ENCODE data around the gene SEC14L6.

SEC14L6 gene

DNA sequence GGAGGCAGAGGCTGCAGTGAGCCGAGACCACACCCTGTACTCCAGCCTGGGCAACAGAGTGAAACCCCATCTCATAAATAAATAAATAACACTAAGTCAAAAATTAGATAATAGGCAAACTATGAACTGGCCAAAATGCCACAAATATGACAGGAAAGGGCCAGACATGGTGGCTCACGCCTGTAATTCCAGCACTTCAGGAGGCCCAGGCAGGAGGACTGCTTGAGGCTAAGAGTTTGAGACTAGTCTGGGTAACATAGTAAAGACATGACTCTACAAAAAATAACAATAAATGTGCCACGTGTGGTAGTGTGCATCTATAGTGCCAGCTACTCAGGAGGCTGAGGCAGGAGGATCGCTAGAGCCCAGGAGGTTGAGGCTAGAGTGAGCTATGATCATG is 19.9 kb downstream of the SEC14L6 start:
- Histone ChIP-seq H3K4me2 (ENCODE audit: low read length) (no peak overlapping the region), H3K36me3 (ENCODE audit: insufficient read depth, low read length) (no peaks in the 10 kb centered on the region), H3K9me3 (replicated peaks; ENCODE audit: low read length) (no peaks in the 10 kb centered on the region), H3K4me3 (ENCODE audit: low read length) (no peak overlapping the region), H3K9ac (ENCODE audit: low read depth, low read length) (no peak overlapping the region), H3K4me1 (ENCODE audit: control insufficient read depth, insufficient read depth, low read length) (no peaks in the 10 kb centered on the region), H3K27me3 (ENCODE audit: control insufficient read depth, insufficient read depth, low read length) (peaks cover 29% of the 10 kb centered on the region)

DNA sequence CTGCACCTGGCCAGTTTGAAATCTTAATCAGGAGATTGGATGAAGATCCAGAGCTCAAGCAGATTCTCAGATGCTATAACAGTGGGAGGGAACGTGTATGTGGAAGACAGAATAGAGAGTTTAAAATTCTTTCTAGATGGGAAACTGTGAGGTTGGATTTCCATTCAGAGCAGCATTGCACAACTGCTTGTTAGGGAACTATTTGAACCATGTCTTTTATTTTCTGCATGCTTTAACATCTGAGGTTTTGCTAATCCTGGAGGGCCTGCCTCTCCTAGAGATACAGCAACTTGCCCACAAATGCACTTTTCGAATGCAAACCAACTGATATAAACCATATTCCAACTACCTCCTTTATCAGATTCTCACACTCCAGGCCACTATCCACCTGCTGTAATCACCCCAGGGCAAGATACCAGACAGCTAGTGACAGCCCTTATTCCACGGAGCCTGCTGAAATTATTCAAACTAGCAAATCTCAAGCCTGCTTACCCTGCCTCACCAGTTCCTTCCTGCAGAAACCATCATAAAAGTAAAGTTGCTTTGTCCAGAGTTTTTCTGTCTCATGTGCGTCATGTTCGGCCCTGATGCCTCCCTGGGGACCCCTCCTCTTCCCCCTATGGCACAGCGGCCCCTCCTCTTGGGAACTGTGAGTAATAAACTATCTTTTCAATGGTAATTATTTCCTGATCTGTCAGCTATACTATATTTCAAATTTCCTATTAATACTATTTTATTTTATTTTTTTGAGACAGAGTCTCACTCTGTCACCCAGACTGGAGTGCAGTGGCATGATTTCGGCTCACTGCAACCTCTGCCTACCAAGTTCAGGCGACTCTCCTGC is 22.7 kb downstream of the SEC14L6 start:
- Histone ChIP-seq H3K9ac (ENCODE audit: low read depth, low read length) (no peak overlapping the region), H3K9me3 (replicated peaks; ENCODE audit: low read length) (no peaks in the 10 kb centered on the region), H3K4me2 (ENCODE audit: low read length) (no peak overlapping the region), H3K4me3 (ENCODE audit: low read length) (no peak overlapping the region), H3K36me3 (ENCODE audit: insufficient read depth, low read length) (no peaks in the 10 kb centered on the region), H3K4me1 (ENCODE audit: control insufficient read depth, insufficient read depth, low read length) (no peaks in the 10 kb centered on the region), H3K27me3 (ENCODE audit: control insufficient read depth, insufficient read depth, low read length) (peaks cover 42% of the 10 kb centered on the region)

DNA sequence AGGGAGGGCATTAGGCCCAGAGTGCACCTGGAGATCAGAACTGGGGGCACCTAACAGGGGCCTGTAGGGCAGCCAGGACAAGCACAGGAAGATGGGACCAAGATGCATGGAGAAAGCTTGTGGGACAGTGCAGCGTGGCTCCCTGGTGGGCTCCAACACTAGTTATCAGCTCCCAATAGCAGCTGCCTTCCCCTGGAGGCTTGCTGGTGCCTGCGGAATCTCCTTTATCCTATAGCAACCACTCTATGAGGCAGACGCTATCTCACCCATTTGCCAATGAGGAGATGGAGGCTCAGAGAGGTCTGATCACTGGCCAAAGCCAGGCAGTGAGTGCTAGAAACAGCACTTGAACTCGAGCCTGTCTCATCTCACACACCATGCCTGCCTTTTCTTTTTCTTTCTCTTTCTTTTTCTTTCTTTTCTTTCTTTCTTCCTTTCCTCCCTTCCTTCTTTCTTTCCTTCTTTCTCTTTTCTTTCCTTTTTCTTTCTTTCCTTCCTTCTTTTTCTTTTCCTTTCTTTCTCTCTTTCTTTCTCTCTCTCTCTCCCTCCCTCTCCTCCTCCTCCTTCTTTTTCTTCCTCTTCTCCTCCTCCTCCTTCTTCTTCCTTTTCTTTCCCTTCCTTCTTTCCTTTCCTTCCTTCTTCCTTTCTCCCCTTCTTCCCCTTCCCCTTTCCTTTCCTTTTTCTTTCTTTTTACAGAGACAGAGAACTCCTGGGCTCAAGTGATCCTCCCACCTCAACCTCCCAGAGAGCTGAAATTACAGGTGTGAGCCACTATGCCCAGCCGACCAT is 25.0 kb downstream of the SEC14L6 start:
- Histone ChIP-seq H3K4me3 (ENCODE audit: low read length) (no peak overlapping the region), H3K4me1 (ENCODE audit: control insufficient read depth, insufficient read depth, low read length) (no peaks in the 10 kb centered on the region), H3K9ac (ENCODE audit: low read depth, low read length) (no peak overlapping the region), H3K9me3 (replicated peaks; ENCODE audit: low read length) (no peaks in the 10 kb centered on the region), H3K4me2 (ENCODE audit: low read length) (no peak overlapping the region), H3K36me3 (ENCODE audit: insufficient read depth, low read length) (no peaks in the 10 kb centered on the region), H3K27me3 (ENCODE audit: control insufficient read depth, insufficient read depth, low read length) (peaks cover 46% of the 10 kb centered on the region)

DNA sequence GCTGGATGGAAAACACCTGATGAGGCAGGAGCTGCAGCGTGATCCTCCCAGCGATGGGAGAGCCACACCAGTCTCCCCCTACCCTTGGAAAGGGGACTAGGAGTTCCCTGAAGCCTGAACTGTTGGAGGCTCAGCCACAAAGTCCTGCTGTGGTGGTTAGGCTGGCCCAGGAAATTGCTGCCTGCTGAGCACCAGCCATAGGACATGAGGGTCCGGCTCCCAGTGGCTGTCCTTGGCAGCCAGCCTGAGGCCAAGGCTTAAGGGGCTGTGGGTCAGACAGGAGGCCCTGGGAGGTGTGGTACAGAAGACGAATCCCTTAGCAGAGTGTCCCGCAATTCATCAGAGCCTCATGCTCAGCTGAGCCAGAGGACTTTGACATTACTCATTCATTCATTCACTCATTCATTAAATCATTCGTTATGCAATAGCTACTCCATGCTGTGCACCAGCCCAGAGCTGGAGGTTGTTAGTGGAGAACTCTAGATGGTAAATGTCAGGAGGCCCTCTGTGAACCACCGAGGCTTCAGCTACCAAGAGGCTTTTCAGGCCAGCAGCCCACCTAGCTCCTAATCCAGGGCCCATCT is 26.6 kb downstream of the SEC14L6 start:
- no peak overlapping the region for H3K4me3 ChIP-seq (ENCODE audit: low read length)
- H3K4me2 ChIP-seq (ENCODE audit: low read length) = no peak overlapping the region
- H3K27me3 ChIP-seq (ENCODE audit: control insufficient read depth, insufficient read depth, low read length) = peaks cover 46% of the 10 kb centered on the region
- H3K9ac ChIP-seq (ENCODE audit: low read depth, low read length) = no peak overlapping the region
- H3K9me3 ChIP-seq (replicated peaks; ENCODE audit: low read length) = no peaks in the 10 kb centered on the region
- no peaks in the 10 kb centered on the region for H3K36me3 ChIP-seq (ENCODE audit: insufficient read depth, low read length)
- H3K4me1 ChIP-seq (ENCODE audit: control insufficient read depth, insufficient read depth, low read length) = no peaks in the 10 kb centered on the region

DNA sequence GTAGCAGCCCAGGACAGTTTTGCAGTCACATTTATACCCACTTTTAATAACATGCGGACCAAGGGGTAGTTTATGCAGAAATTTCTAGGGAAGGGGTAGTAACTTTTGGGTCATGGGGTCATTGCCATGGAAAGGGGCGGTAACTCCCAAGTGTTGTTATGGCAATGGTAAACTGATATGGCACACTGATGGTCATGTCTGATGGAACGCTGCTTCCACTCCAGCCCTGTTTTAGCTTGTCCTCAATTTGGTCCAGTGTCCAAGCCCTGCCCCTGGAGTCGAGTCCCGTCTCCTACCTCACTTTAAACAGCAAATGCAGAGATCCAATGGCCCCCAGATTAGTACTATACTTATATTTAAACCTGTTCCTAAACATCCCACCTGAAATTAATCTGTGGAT is 29.8 kb downstream of the SEC14L6 start:
- Histone ChIP-seq H3K4me2 (ENCODE audit: low read length) (no peak overlapping the region), H3K9me3 (replicated peaks; ENCODE audit: low read length) (peaks cover 4% of the 10 kb centered on the region), H3K27me3 (ENCODE audit: control insufficient read depth, insufficient read depth, low read length) (peaks cover 43% of the 10 kb centered on the region), H3K9ac (ENCODE audit: low read depth, low read length) (no peak overlapping the region), H3K36me3 (ENCODE audit: insufficient read depth, low read length) (no peaks in the 10 kb centered on the region), H3K4me3 (ENCODE audit: low read length) (no peak overlapping the region), H3K4me1 (ENCODE audit: control insufficient read depth, insufficient read depth, low read length) (no peaks in the 10 kb centered on the region)

DNA sequence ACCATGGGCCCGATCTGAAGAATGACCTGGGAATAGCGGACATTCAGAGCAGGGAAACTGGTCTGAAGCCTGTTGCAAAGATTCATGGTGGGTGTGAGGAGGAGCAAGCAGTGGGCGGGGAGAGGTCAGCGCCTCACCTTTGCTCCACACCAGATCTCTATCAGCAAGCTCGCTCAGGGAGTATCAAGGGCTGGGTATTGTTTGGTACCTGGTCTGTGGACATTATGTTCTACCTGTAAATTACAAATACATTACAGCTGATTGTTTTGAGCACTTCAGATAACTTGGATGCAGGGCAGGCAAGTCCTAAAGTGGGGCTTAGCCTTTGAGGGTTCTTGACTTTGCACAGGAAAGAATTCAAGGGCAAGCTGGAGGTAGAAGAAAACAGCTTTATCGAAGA is 30.3 kb downstream of the SEC14L6 start:
- H3K4me1 ChIP-seq (ENCODE audit: control insufficient read depth, insufficient read depth, low read length) = no peaks in the 10 kb centered on the region
- H3K9ac ChIP-seq (ENCODE audit: low read depth, low read length) = no peak overlapping the region
- no peak overlapping the region for H3K4me3 ChIP-seq (ENCODE audit: low read length)
- H3K9me3 ChIP-seq (replicated peaks; ENCODE audit: low read length) = peaks cover 4% of the 10 kb centered on the region
- peaks cover 38% of the 10 kb centered on the region for H3K27me3 ChIP-seq (ENCODE audit: control insufficient read depth, insufficient read depth, low read length)
- H3K4me2 ChIP-seq (ENCODE audit: low read length) = no peak overlapping the region
- no peaks in the 10 kb centered on the region for H3K36me3 ChIP-seq (ENCODE audit: insufficient read depth, low read length)

DNA sequence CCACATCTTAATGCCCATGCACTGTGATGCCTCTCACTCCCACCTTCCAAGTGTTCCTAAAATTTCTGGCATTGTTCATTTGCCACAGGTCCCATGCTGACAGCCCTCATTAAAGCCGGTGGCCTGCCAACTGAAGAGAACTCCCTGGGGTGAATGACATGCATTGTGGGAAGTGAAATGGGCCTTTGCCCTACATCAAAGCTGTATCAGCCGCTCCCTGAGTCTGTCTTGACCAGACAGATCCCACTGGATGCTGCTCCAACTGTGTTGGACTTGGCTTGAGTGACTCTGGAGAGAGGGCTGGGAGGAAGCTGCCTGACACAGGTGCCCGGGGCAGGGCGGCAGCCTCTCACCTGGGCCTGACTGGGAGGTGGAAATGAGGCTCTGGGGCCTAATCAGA is 32.3 kb downstream of the SEC14L6 start:
- Histone ChIP-seq H3K4me1 (ENCODE audit: control insufficient read depth, insufficient read depth, low read length) (no peaks in the 10 kb centered on the region), H3K4me2 (ENCODE audit: low read length) (no peak overlapping the region), H3K36me3 (ENCODE audit: insufficient read depth, low read length) (no peaks in the 10 kb centered on the region), H3K27me3 (ENCODE audit: control insufficient read depth, insufficient read depth, low read length) (peaks cover 35% of the 10 kb centered on the region), H3K9me3 (replicated peaks; ENCODE audit: low read length) (peaks cover 4% of the 10 kb centered on the region), H3K4me3 (ENCODE audit: low read length) (no peak overlapping the region), H3K9ac (ENCODE audit: low read depth, low read length) (no peak overlapping the region)

DNA sequence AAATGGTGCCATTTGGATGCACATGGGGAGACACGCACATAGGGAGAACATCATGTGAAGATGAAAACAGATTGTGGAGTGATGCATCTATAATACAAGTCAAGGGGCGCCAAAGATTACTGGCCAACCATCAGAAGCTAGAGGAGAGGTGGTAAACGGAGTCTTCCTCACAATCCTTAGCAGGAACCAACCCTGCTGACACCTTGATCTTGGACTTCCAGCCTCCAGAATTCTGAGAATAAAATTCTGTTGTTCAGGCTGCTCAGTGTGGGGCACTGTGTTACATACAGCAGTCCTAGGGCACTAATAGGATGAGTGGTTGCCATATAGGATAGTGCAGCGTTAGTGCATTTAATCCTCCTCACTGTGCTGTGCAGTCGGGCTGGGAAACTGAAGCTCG is 33.1 kb downstream of the SEC14L6 start:
- Histone ChIP-seq H3K9ac (ENCODE audit: low read depth, low read length) (no peak overlapping the region), H3K27me3 (ENCODE audit: control insufficient read depth, insufficient read depth, low read length) (peaks cover 35% of the 10 kb centered on the region), H3K36me3 (ENCODE audit: insufficient read depth, low read length) (no peaks in the 10 kb centered on the region), H3K4me1 (ENCODE audit: control insufficient read depth, insufficient read depth, low read length) (no peaks in the 10 kb centered on the region), H3K4me3 (ENCODE audit: low read length) (no peak overlapping the region), H3K4me2 (ENCODE audit: low read length) (no peak overlapping the region), H3K9me3 (replicated peaks; ENCODE audit: low read length) (peaks cover 4% of the 10 kb centered on the region)

DNA sequence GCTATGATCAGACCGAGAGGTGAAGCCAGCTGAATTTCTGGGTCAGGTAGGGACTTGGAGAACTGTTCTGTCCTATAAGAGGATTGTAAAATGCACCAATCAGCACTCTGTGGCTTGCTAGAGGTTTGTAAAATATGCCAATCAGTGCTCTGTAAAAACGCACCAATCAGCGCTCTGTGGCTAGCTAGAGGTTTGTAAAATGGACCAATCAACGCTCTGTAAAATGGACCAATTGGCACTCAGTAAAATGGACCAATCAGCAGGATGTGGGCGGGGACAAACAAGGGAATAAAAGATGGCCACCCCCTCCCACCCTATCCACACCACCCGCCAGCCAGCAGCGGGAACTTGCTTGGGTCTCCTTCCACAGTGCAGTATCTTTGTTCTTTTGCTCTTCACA is 34.6 kb downstream of the SEC14L6 start:
- no peaks in the 10 kb centered on the region for H3K4me1 ChIP-seq (ENCODE audit: control insufficient read depth, insufficient read depth, low read length)
- H3K36me3 ChIP-seq (ENCODE audit: insufficient read depth, low read length) = no peaks in the 10 kb centered on the region
- H3K9ac ChIP-seq (ENCODE audit: low read depth, low read length) = no peak overlapping the region
- no peak overlapping the region for H3K4me3 ChIP-seq (ENCODE audit: low read length)
- peaks cover 39% of the 10 kb centered on the region for H3K27me3 ChIP-seq (ENCODE audit: control insufficient read depth, insufficient read depth, low read length)
- no peak overlapping the region for H3K4me2 ChIP-seq (ENCODE audit: low read length)
- peaks cover 4% of the 10 kb centered on the region for H3K9me3 ChIP-seq (replicated peaks; ENCODE audit: low read length)

DNA sequence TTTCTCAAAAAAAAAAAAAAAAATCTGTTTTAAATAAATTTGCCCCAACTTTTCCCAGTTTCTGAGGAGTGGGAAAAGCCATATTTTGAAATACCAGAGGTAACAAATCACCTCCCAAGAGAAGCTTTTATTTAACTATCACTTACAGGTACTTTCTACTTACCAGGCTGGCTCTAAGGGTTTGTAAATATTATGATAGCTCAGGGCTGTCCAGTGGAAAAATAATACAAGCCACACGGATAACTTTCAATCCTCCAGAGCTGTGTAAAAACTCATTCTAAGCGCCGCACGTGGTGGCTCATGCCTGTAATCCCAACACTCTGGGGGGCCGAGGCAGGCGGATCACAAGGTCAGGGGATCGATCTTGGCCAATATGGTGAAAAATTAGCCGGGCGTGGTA is 35.4 kb downstream of the SEC14L6 start:
- H3K4me2 ChIP-seq (ENCODE audit: low read length) = no peak overlapping the region
- H3K36me3 ChIP-seq (ENCODE audit: insufficient read depth, low read length) = no peaks in the 10 kb centered on the region
- peaks cover 40% of the 10 kb centered on the region for H3K27me3 ChIP-seq (ENCODE audit: control insufficient read depth, insufficient read depth, low read length)
- H3K4me3 ChIP-seq (ENCODE audit: low read length) = no peak overlapping the region
- H3K9me3 ChIP-seq (replicated peaks; ENCODE audit: low read length) = peaks cover 4% of the 10 kb centered on the region
- no peak overlapping the region for H3K9ac ChIP-seq (ENCODE audit: low read depth, low read length)
- H3K4me1 ChIP-seq (ENCODE audit: control insufficient read depth, insufficient read depth, low read length) = no peaks in the 10 kb centered on the region

DNA sequence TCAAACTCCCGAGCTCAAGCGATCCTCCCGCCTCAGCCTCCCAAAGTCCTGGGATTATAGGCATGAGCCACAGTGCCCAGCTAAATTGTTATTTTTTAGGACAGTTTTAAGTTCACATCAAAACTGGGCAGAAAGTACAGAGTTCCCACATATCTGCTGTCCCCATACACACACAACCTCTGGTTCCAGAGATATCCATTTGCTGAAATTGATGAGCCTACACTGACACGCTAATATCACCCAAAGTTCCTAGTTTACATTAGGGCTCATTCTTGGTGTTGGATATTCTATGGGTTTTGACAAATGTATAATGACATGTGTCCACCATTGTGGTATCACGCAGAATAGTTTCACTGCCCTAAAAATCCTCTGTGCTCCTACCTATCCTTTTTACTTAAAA is 38.3 kb downstream of the SEC14L6 start:
- H3K4me1 ChIP-seq (ENCODE audit: control insufficient read depth, insufficient read depth, low read length) = peaks cover 4% of the 10 kb centered on the region
- no peak overlapping the region for H3K4me3 ChIP-seq (ENCODE audit: low read length)
- H3K4me2 ChIP-seq (ENCODE audit: low read length) = no peak overlapping the region
- H3K36me3 ChIP-seq (ENCODE audit: insufficient read depth, low read length) = no peaks in the 10 kb centered on the region
- H3K27me3 ChIP-seq (ENCODE audit: control insufficient read depth, insufficient read depth, low read length) = peaks cover 42% of the 10 kb centered on the region
- no peaks in the 10 kb centered on the region for H3K9me3 ChIP-seq (replicated peaks; ENCODE audit: low read length)
- H3K9ac ChIP-seq (ENCODE audit: low read depth, low read length) = no peak overlapping the region

Data from skeletal muscle satellite cell (primary cell).